ENCODE measurements around the gene OCRL.

- TF ChIP-seq CTCF (optimal IDR thresholded peaks at IDR 0.05 in 1 of 3, IDR thresholded peaks at IDR 0.05 in 1 of 3, conservative IDR thresholded peaks at IDR 0.05 in 1 of 3; ENCODE audit: extremely low read depth in 1 of 3, insufficient read depth in 2 of 3, low read length in 3 of 3) (no peak), EZH2 (IDR thresholded peaks at IDR 0.05; ENCODE audit: low read length) (no peak)
Observed at GRCh38 chrX:129549124-129549523, 9.1 kb downstream of the OCRL start.

All from keratinocyte (primary cell).